ENCODE measurements around the gene PIK3AP1. TPM values are rescaled to one million over a fixed set of nuclear protein-coding genes. Genes with fewer than 3 reads are reported as not detected.

PIK3AP1 gene
- total RNA-seq, 1 donor from 2014 or later = 1.3 TPM

DNA sequence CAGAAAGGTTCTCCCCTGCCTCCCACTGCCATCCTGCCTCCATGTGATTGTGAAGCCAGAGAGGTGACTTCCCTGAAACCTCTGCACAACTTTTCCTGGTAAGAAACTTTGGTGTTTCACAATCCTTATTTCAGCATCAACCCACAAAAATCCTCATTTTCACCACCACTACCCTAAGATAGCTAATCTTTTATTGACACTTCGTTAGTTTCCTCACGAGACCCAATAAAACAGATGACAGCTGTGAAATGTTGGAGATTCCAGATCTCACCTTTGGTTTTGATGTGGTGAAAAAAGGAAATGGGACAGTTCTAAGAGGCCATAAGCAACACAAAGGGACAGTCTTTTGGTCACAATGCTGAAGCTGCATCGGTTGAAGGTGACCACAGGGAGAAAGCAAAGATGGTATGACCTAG lies 73.6 kb downstream of the PIK3AP1 start:
- H3K27ac Mint-ChIP-seq (ENCODE audit: unreplicated experiment) = no peak overlapping the region
- TF ChIP-seq, protein P1, sequence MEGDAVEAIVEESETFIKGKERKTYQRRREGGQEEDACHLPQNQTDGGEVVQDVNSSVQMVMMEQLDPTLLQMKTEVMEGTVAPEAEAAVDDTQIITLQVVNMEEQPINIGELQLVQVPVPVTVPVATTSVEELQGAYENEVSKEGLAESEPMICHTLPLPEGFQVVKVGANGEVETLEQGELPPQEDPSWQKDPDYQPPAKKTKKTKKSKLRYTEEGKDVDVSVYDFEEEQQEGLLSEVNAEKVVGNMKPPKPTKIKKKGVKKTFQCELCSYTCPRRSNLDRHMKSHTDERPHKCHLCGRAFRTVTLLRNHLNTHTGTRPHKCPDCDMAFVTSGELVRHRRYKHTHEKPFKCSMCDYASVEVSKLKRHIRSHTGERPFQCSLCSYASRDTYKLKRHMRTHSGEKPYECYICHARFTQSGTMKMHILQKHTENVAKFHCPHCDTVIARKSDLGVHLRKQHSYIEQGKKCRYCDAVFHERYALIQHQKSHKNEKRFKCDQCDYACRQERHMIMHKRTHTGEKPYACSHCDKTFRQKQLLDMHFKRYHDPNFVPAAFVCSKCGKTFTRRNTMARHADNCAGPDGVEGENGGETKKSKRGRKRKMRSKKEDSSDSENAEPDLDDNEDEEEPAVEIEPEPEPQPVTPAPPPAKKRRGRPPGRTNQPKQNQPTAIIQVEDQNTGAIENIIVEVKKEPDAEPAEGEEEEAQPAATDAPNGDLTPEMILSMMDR (conservative IDR thresholded peaks at IDR 0.05) = no peak
- no peak overlapping the region for H3K4me3 Mint-ChIP-seq
- no peaks in the 10 kb centered on the region for H3K36me3 Mint-ChIP-seq (ENCODE audit: low read depth)
- H3K4me1 Mint-ChIP-seq = no peaks in the 10 kb centered on the region
- no peak for DNase-seq (ENCODE audit: low read depth, low spot score)
- H3K9me3 Mint-ChIP-seq = no peaks in the 10 kb centered on the region
- H3K27me3 Mint-ChIP-seq (ENCODE audit: low read depth) = no peaks in the 10 kb centered on the region

GRCh38 chr10:96646301-96646700 lies 74.0 kb downstream of the PIK3AP1 start:
- DNase-seq (ENCODE audit: low read depth, low spot score) = no peak
- Mint-ChIP-seq H3K4me3 (no peak overlapping the region), H3K9me3 (no peaks in the 10 kb centered on the region), H3K27me3 (ENCODE audit: low read depth) (no peaks in the 10 kb centered on the region), H3K36me3 (ENCODE audit: low read depth) (no peaks in the 10 kb centered on the region), H3K4me1 (no peaks in the 10 kb centered on the region), H3K27ac (ENCODE audit: unreplicated experiment) (no peak overlapping the region)
- TF ChIP-seq, protein P1 (conservative IDR thresholded peaks at IDR 0.05) = no peak

GRCh38 chr10:96645191-96645721 lies 75.1 kb downstream of the PIK3AP1 start:
- H3K4me3 Mint-ChIP-seq = no peak overlapping the region
- TF ChIP-seq, protein P1 (conservative IDR thresholded peaks at IDR 0.05) = no peak
- no peaks in the 10 kb centered on the region for H3K9me3 Mint-ChIP-seq
- H3K27me3 Mint-ChIP-seq (ENCODE audit: low read depth) = no peaks in the 10 kb centered on the region
- peaks cover 3% of the 10 kb centered on the region for H3K4me1 Mint-ChIP-seq
- H3K27ac Mint-ChIP-seq (ENCODE audit: unreplicated experiment) = peak overlapping the region; percentile 75
- no peak for DNase-seq (ENCODE audit: low read depth, low spot score)
- H3K36me3 Mint-ChIP-seq (ENCODE audit: low read depth) = no peaks in the 10 kb centered on the region

DNA sequence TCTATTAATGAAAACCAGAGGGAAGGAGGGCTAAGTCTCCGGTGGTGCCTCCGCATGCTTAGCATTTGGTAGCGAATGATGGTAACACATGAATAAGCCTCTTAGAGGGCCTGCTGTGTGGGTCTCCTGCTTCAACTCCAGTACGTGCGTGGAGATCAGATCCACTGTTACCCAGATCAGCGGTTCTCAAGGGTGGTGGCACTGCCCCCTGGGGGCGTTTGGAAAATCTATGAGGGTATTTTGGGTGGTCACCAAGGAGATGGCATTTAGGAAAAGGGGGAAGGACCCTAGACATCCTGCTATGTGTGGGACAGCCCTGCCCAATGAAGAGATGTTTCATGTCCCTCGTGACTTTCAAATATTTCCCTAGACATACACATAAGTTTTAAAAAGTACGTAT lies 76.4 kb downstream of the PIK3AP1 start:
- Mint-ChIP-seq H3K27me3 (ENCODE audit: low read depth) (no peaks in the 10 kb centered on the region), H3K27ac (ENCODE audit: unreplicated experiment) (no peak overlapping the region), H3K9me3 (no peaks in the 10 kb centered on the region), H3K4me1 (peaks cover 3% of the 10 kb centered on the region), H3K36me3 (ENCODE audit: low read depth) (no peaks in the 10 kb centered on the region), H3K4me3 (no peak overlapping the region)
- TF ChIP-seq, protein P1 (conservative IDR thresholded peaks at IDR 0.05) = no peak
- DNase-seq (ENCODE audit: low read depth, low spot score) = no peak

GRCh38 chr10:96642973-96643372 lies 77.3 kb downstream of the PIK3AP1 start:
- peaks cover 3% of the 10 kb centered on the region for H3K4me1 Mint-ChIP-seq
- no peaks in the 10 kb centered on the region for H3K9me3 Mint-ChIP-seq
- H3K36me3 Mint-ChIP-seq (ENCODE audit: low read depth) = no peaks in the 10 kb centered on the region
- no peaks in the 10 kb centered on the region for H3K27me3 Mint-ChIP-seq (ENCODE audit: low read depth)
- peak; percentile 39 for DNase-seq (ENCODE audit: low read depth, low spot score)
- H3K27ac Mint-ChIP-seq (ENCODE audit: unreplicated experiment) = no peak overlapping the region
- H3K4me3 Mint-ChIP-seq = no peak overlapping the region
- TF ChIP-seq, protein P1 (conservative IDR thresholded peaks at IDR 0.05) = peak; percentile 55
